Activated T-helper 9 cell treated with anti-CD3 and anti-CD28 coated beads, Interleukin-2, amount 50 U/mL, for 16 hours (primary cell): Measurements from ENCODE around the gene MSRB1.

ENCODE experiments used
- DNase-seq: peaks from one replicate; pipeline ENCODE4 v3.0.0-alpha.2; 2020; ENCODE audit warnings: low read depth

The MSRB1 gene

GRCh38 chr16:1895949-1896675, 46.9 kb downstream of the MSRB1 start:
- DNase-seq: no peak

- no peak for DNase-seq
These were observed 47.9 kb downstream of the MSRB1 start for GRCh38 chr16:1895068-1895467.

GRCh38 chr16:1890708-1891050, 52.3 kb downstream of the MSRB1 start:
- no peak for DNase-seq

- DNase-seq: no peak
These were observed 52.8 kb downstream of the MSRB1 start for GRCh38 chr16:1890024-1890707.
